SK-N-SH treated with all-trans-retinoic acid at 6 μM for 48 hours (cell line): ENCODE results near the gene TMEM51.

Experiments
- ATAC-seq: fragments of 200-7000 bp; cut with Tn5 transposase; 3 replicates; pipeline ENCODE4 v1.9.1; 2020; ENCODE audit warnings: mild to moderate bottlenecking, moderate library complexity
- ARNTL ChIP-seq: fragments of 450-650 bp; formaldehyde crosslinking; IDR thresholded peaks from 2 replicates; pipeline ENCODE4 v1.5.0; 2020; ENCODE audit warnings: low read depth, mild to moderate bottlenecking, moderate library complexity, borderline replicate concordance
- BACH2 ChIP-seq: fragments of 250-450 bp; sonication (Bioruptor Pico); IDR thresholded peaks from 2 replicates; pipeline ENCODE4 v1.9.0; 2021; ENCODE audit warnings: mild to moderate bottlenecking, borderline replicate concordance
- CREB5 ChIP-seq: fragments of 250-450 bp; sonication (Bioruptor Pico); IDR thresholded peaks from 2 replicates; pipeline ENCODE4 v1.5.1; 2020; ENCODE audit warnings: low read depth, mild to moderate bottlenecking, moderate library complexity
- CSDC2 ChIP-seq: fragments of 250-450 bp; sonication (Bioruptor Pico); IDR thresholded peaks from 2 replicates; pipeline ENCODE4 v1.5.0; 2020; ENCODE audit warnings: mild to moderate bottlenecking, moderate library complexity
- CSRNP3 ChIP-seq: fragments of 250-450 bp; sonication (Bioruptor Pico); IDR thresholded peaks from 2 replicates; pipeline ENCODE4 v1.5.1; 2021; ENCODE audit warnings: mild to moderate bottlenecking, moderate library complexity
- ESRRG ChIP-seq: fragments of 250-450 bp; sonication (Bioruptor Pico); IDR thresholded peaks from 2 replicates; pipeline ENCODE4 v1.6.1; 2021; ENCODE audit warnings: mild to moderate bottlenecking
- GLIS3 ChIP-seq: fragments of 250-450 bp; sonication (Bioruptor Pico); IDR thresholded peaks from 2 replicates; pipeline ENCODE4 v1.5.0; 2020; ENCODE audit warnings: mild to moderate bottlenecking, moderate library complexity
- ISL1 ChIP-seq: fragments of 250-450 bp; sonication (Bioruptor Pico); IDR thresholded peaks from 2 replicates; pipeline ENCODE4 v2.1.2; 2022; ENCODE audit warnings: mild to moderate bottlenecking, moderate library complexity
- OSR1 ChIP-seq: fragments of 250-450 bp; sonication (Bioruptor Pico); IDR thresholded peaks from 2 replicates; pipeline ENCODE4 v1.8.0; 2022; ENCODE audit warnings: moderate library complexity, mild to moderate bottlenecking, inconsistent platforms
- POU6F1 ChIP-seq: fragments of 250-450 bp; sonication (Bioruptor Pico); IDR thresholded peaks from 2 replicates; pipeline ENCODE4 v1.8.0; 2021; ENCODE audit warnings: low read depth, mild to moderate bottlenecking, moderate library complexity, borderline replicate concordance
- PPARA ChIP-seq: fragments of 250-450 bp; sonication (Bioruptor Pico); IDR thresholded peaks from 2 replicates; pipeline ENCODE4 v1.5.0; 2020; ENCODE audit warnings: mild to moderate bottlenecking, borderline replicate concordance
- RARB ChIP-seq: fragments of 250-450 bp; sonication (Bioruptor Pico); IDR thresholded peaks from 2 replicates; pipeline ENCODE4 v1.8.0; 2021; ENCODE audit warnings: mild to moderate bottlenecking, moderate library complexity
- SNAI2 ChIP-seq: fragments of 250-450 bp; sonication (Bioruptor Pico); IDR thresholded peaks from 2 replicates; pipeline ENCODE4 v1.5.0; 2020; ENCODE audit warnings: mild to moderate bottlenecking, moderate library complexity
- TSHZ2 ChIP-seq: fragments of 250-450 bp; sonication (Bioruptor Pico); IDR thresholded peaks from 2 replicates; pipeline ENCODE4 v1.5.0; 2020; ENCODE audit warnings: mild to moderate bottlenecking, moderate library complexity
- ZC3H10 ChIP-seq: fragments of 250-450 bp; sonication (Bioruptor Pico); IDR thresholded peaks from 2 replicates; pipeline ENCODE4 v1.5.1; 2021; ENCODE audit warnings: mild to moderate bottlenecking, moderate library complexity
- ZFP3 ChIP-seq: fragments of 250-450 bp; sonication (Bioruptor Pico); IDR thresholded peaks from 2 replicates; pipeline ENCODE4 v1.5.0; 2020; ENCODE audit warnings: mild to moderate bottlenecking, moderate library complexity
- ZFP30 ChIP-seq: fragments of 450-650 bp; formaldehyde crosslinking; IDR thresholded peaks from 2 replicates; pipeline ENCODE4 v1.5.0; 2022; ENCODE audit warnings: mild to moderate bottlenecking, moderate library complexity
- ZNF565 ChIP-seq: fragments of 450-650 bp; formaldehyde crosslinking; conservative IDR thresholded peaks from 2 replicates; pipeline ENCODE4 v1.5.0; 2020; ENCODE audit warnings: low read depth, mild to moderate bottlenecking, moderate library complexity
- ZNF70 ChIP-seq: fragments of 450-650 bp; formaldehyde crosslinking; IDR thresholded peaks from 2 replicates; pipeline ENCODE4 v1.5.0; 2020; ENCODE audit warnings: mild to moderate bottlenecking, moderate library complexity
- ZNF8 ChIP-seq: fragments of 450-650 bp; formaldehyde crosslinking; IDR thresholded peaks from 2 replicates; pipeline ENCODE4 v1.5.0; 2020; ENCODE audit warnings: mild to moderate bottlenecking, moderate library complexity

Gene TMEM51

GRCh38 chr1:15191770-15192169 is 38.2 kb downstream of the TMEM51 start (continued):
- TF ChIP-seq TSHZ2 (CRISPR knock-in tag) (no peak), ZC3H10 (CRISPR knock-in tag) (no peak), SNAI2 (CRISPR knock-in tag) (no peak), OSR1 (CRISPR knock-in tag) (no peak)

GRCh38 chr1:15192916-15193550 is 39.5 kb downstream of the TMEM51 start:
- ATAC-seq: no peak
- TF ChIP-seq SNAI2 (CRISPR knock-in tag) (no peak), PPARA (CRISPR knock-in tag) (no peak), ISL1 (CRISPR knock-in tag) (no peak), ZFP30 (CRISPR knock-in tag) (no peak), ZFP3 (CRISPR knock-in tag) (no peak), ZNF8 (CRISPR knock-in tag) (no peak), OSR1 (CRISPR knock-in tag) (no peak), ZC3H10 (CRISPR knock-in tag) (no peak), ZNF565 (CRISPR knock-in tag) (no peak), RARB (CRISPR knock-in tag) (no peak), CSRNP3 (no peak), POU6F1 (CRISPR knock-in tag) (no peak)

- ATAC-seq: no peak
Observed at GRCh38 chr1:15195420-15196052, 42.0 kb downstream of the TMEM51 start.

More at GRCh38 chr1:15195420-15196052, 42.0 kb downstream of the TMEM51 start:
- TF ChIP-seq CSDC2 (CRISPR knock-in tag) (no peak), ZNF8 (CRISPR knock-in tag) (no peak), TSHZ2 (CRISPR knock-in tag) (no peak), PPARA (CRISPR knock-in tag) (no peak), BACH2 (CRISPR knock-in tag) (no peak), ZFP3 (CRISPR knock-in tag) (no peak), ZFP30 (CRISPR knock-in tag) (no peak), ESRRG (CRISPR knock-in tag) (no peak), CSRNP3 (no peak), OSR1 (CRISPR knock-in tag) (no peak), SNAI2 (CRISPR knock-in tag) (no peak), ZNF70 (CRISPR knock-in tag) (no peak), CREB5 (no peak), RARB (CRISPR knock-in tag) (no peak), ARNTL (no peak), ZC3H10 (CRISPR knock-in tag) (no peak), ISL1 (CRISPR knock-in tag) (no peak), GLIS3 (CRISPR knock-in tag) (no peak)
